Gastroesophageal sphincter (tissue), 3 donors: ENCODE measurements around the gene L3MBTL1.

Source experiments
- CTCF ChIP-seq, 4 experiments: fragments of 200-600 bp in 2 of 4; fragments of 450-650 bp in 2 of 4; sonication (generic) in 1 of 4; IDR thresholded peaks; one replicate each; pipeline ENCODE4 v1.5.1; 2017 to 2019; ENCODE audit warnings: antibody characterized with exemption in 4 of 4, mild to moderate bottlenecking in 2 of 4, moderate library complexity in 2 of 4
- EP300 ChIP-seq: sonication (generic); formaldehyde crosslinking; IDR thresholded peaks from one replicate; pipeline ENCODE4 v1.6.1; 2017; ENCODE audit warnings: antibody characterized with exemption, mild to moderate bottlenecking
- POLR2A ChIP-seq, 2 donors: fragments of 450-650 bp; IDR thresholded peaks; one replicate each; pipeline ENCODE4 v1.6.1; 2017; ENCODE audit warnings: antibody characterized with exemption in 2 of 2, mild to moderate bottlenecking in 2 of 2, moderate library complexity in 1 of 2
- POLR2AphosphoS5 ChIP-seq: sonication (generic); formaldehyde crosslinking; IDR thresholded peaks from one replicate; pipeline ENCODE4 v1.6.1; 2017; ENCODE audit warnings: antibody characterized with exemption

- TF ChIP-seq CTCF (IDR thresholded peaks at IDR 0.05) (no peak), POLR2A (IDR thresholded peaks at IDR 0.05) (no peak), EP300 (no peak), POLR2AphosphoS5 (no peak)
Observed at GRCh38 chr20:43567477-43567876, 60.0 kb downstream of the L3MBTL1 start.
